Kidney (tissue), 14 donors: ENCODE measurements around the gene PNPLA6. TPM values are rescaled to one million over a fixed set of nuclear protein-coding genes. Genes with fewer than 3 reads are reported as not detected.

Experiments
- DNase-seq, 5 donors: peaks; one replicate each; pipeline ENCODE4 v3.0.0-alpha.2; 2013 to 2020
- FAIRE-seq: peaks from 2 replicates; lab custom pipeline; 2012; peaks lifted over from hg19 to GRCh38; lab: Jason Lieb, UNC
- H3K27ac ChIP-seq, 2 donors: one replicate each; pipeline ENCODE4 v1.7.0; 2013; ENCODE audit warnings: low read depth in 2 of 2, low read length in 2 of 2, inconsistent platforms in 1 of 2
- H3K27me3 ChIP-seq: one replicate; pipeline ENCODE4 v1.7.1; 2013; ENCODE audit warnings: low read length, inconsistent platforms; ENCODE audit not compliant: control insufficient read depth, insufficient read depth
- H3K36me3 ChIP-seq, 3 donors: one replicate each; pipeline versions ENCODE4 v1.7.0 to v1.7.1; 2013; ENCODE audit warnings: low read length in 3 of 3, control low read depth in 1 of 3, inconsistent platforms in 1 of 3; ENCODE audit not compliant: insufficient read depth in 3 of 3, control insufficient read depth in 2 of 3
- H3K4me1 ChIP-seq, 3 donors: one replicate each; pipeline versions ENCODE4 v1.7.0 to v1.7.1; 2013; ENCODE audit warnings: low read length in 3 of 3, inconsistent platforms in 1 of 3, low read depth in 1 of 3; ENCODE audit not compliant: control insufficient read depth in 2 of 3, insufficient read depth in 2 of 3
- H3K4me3 ChIP-seq, 3 donors: one replicate each; pipeline versions ENCODE4 v1.7.0 to v1.8.1; 2013; ENCODE audit warnings: low read length in 3 of 3, control low read depth in 1 of 3, inconsistent platforms in 1 of 3
- H3K9ac ChIP-seq, 3 donors: one replicate each; pipeline versions ENCODE4 v1.7.0 to v1.7.1; 2013; ENCODE audit warnings: low read length in 3 of 3, control low read depth in 1 of 3, inconsistent platforms in 1 of 3
- H3K9me3 ChIP-seq, 3 donors: one replicate each; pipeline versions ENCODE4 v1.7.0 to v1.7.1; 2013; ENCODE audit warnings: low read length in 3 of 3, control low read depth in 1 of 3, inconsistent platforms in 1 of 3; ENCODE audit not compliant: control insufficient read depth in 2 of 3, insufficient read depth in 1 of 3
- intact Hi-C: fragments of 100-400 bp; cut with DNase I; formaldehyde crosslinking; loops from one replicate; pipeline ENCODE4 v1.11.1; 2022
- polyA plus RNA-seq: library from polyadenylated mRNA; stranded (reverse); fragments of 350-450 nt; fragmentation: Illumina TruSeq; extraction: RNeasy Lipid Tissue Mini Kit (QIAGEN cat#74804); gene quantifications from one replicate; pipeline ENCODE4 v1.2.3, GENCODE V29; 2014; ENCODE audit warnings: low read depth, low replicate concordance; ENCODE audit not compliant: insufficient read depth
- total RNA-seq: library from RNA; stranded (reverse); fragmentation: NEBNext Ultra II Directional; extraction: Animal tissue kit (Norgen Biotek cat#: 25700); gene quantifications from one replicate; pipeline ENCODE4 v1.2.1, GENCODE V29; 2021
- TF ChIP-seq, protein P1 (sequence below): IDR thresholded peaks from 3 replicates; pipeline ENCODE4 v1.5.1; 2012; ENCODE audit warnings: mild to moderate bottlenecking, moderate library complexity, borderline replicate concordance; ENCODE audit not compliant: insufficient read depth; ENCODE audit errors: extremely low read depth
- donor health status: control.
- donor health status: control.
- donor health status: control.
- donor health status: control.
- donor health status: control.
- donor health status: DM: yes; HTN: yes; CAD: no.
- donor health status: Normal renal cell carcinoma (clear cell type).

PNPLA6 gene
- total and polyA plus RNA-seq, 2 donors from 2014 or later: 80.9 to 101 TPM

DNA sequence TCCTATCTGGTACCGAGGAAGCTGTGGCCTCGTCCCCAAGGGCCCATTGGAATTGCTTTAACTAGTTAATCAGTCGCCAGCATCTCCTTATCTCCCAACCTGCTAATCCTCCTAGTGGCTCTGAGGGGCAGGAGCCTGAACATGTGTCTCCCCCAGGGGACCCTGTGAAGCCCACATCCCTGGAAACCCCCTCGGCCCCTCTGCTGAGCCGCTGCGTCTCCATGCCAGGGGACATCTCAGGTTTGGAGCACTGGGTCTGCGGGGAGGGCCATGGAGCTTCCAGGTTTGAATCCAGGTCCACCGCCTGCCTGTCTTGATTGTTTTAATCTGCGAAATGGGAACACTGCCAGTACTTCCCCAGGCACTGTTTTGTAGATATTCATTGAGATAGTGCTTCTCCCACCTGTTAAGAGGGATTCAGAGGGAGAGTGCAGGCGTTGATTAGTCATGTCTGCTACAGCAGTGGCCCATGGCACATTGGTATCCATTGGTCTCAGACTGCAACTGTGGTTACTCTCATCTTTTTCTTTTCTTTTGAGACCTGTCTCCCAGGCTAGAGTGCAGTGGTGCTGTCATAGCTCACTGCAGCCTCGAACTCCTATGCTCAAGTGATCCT, 6.4 kb downstream of the PNPLA6 start:
- FAIRE-seq (no peak), DNase-seq (no peak)
- Histone ChIP-seq H3K9ac (no peak overlapping the region), H3K27ac (no peak overlapping the region), H3K4me1 (no peaks in the 10 kb centered on the region), H3K9me3 (no peaks in the 10 kb centered on the region), H3K4me3 (no peak overlapping the region), H3K36me3 (peaks cover 3 to 19% (median 11%) of the 10 kb centered on the region in 3 donors), H3K27me3 (no peaks in the 10 kb centered on the region)
- intact Hi-C loops: no loop called here
- TF ChIP-seq, protein P1, sequence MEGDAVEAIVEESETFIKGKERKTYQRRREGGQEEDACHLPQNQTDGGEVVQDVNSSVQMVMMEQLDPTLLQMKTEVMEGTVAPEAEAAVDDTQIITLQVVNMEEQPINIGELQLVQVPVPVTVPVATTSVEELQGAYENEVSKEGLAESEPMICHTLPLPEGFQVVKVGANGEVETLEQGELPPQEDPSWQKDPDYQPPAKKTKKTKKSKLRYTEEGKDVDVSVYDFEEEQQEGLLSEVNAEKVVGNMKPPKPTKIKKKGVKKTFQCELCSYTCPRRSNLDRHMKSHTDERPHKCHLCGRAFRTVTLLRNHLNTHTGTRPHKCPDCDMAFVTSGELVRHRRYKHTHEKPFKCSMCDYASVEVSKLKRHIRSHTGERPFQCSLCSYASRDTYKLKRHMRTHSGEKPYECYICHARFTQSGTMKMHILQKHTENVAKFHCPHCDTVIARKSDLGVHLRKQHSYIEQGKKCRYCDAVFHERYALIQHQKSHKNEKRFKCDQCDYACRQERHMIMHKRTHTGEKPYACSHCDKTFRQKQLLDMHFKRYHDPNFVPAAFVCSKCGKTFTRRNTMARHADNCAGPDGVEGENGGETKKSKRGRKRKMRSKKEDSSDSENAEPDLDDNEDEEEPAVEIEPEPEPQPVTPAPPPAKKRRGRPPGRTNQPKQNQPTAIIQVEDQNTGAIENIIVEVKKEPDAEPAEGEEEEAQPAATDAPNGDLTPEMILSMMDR: no peak

DNA sequence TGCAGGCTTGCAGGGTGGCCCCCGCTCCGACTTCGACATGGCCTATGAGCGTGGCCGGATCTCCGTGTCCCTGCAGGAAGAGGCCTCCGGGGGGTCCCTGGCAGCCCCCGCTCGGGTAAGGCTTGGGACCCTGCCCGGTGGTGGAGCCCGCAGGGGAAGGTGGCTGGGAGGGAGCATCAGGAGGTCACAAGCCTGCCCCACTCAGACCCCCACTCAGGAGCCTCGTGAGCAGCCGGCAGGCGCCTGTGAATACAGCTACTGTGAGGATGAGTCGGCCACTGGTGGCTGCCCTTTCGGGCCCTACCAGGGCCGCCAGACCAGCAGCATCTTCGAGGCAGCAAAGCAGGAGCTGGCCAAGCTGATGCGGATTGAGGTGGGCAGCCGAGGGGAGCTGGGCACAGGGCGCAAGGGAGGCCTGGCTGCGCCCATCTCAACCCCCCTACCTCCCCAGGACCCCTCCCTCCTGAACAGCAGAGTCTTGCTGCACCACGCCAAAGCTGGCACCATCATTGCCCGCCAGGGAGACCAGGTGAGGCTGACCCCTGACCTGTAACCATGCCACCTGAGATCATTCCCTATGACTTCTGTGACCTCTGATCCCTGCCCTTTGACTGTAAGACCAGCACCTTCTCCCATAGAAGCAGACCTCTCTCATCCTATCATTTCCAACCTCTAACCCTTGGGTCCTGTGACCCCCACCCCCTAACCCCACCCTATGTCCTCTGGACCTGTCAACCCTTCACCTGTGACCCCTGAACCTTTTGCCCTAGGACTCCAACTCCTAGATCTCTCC, 7.2 kb downstream of the PNPLA6 start:
- H3K27ac ChIP-seq: no peak overlapping the region
- intact Hi-C loops: no loop called here
- no peaks in the 10 kb centered on the region for H3K4me1 ChIP-seq
- TF ChIP-seq, protein P1: no peak
- no peaks in the 10 kb centered on the region for H3K27me3 ChIP-seq
- H3K4me3 ChIP-seq: no peak overlapping the region
- no peaks in the 10 kb centered on the region for H3K9me3 ChIP-seq
- no peak overlapping the region for H3K9ac ChIP-seq
- FAIRE-seq (no peak), DNase-seq (no peak)
- H3K36me3 ChIP-seq: peaks cover 0 to 19% (median 11%) of the 10 kb centered on the region in 3 donors

DNA sequence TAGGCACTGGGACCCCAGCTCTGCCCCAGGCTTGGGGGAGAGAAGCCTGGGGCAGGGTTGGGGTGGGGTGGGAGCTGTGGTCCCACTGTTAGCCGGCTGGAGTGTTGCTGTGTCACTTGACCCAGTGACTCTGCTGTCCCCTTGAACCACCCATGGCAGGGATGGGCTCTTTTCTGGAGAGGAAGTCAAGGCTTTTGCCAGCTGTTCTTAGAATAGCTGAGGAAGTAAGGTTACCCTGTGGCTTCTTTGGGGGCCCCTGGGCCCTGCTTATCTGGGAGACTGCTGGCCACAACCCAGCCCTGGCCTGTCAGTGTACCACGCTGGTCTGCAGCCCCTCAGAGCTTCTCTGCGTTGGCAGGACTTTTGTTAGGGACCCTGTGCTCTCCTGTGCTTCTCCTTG, 9.1 kb downstream of the PNPLA6 start:
- Histone ChIP-seq H3K27ac (no peak overlapping the region), H3K4me3 (no peak overlapping the region), H3K9me3 (no peaks in the 10 kb centered on the region), H3K4me1 (no peaks in the 10 kb centered on the region), H3K9ac (no peak overlapping the region), H3K36me3 (peaks cover 0 to 12% (median 11%) of the 10 kb centered on the region in 3 donors), H3K27me3 (no peaks in the 10 kb centered on the region)
- FAIRE-seq (no peak), DNase-seq (no peak)
- intact Hi-C loops: no loop called here
- TF ChIP-seq, protein P1: no peak
